Measurements from ENCODE around the gene PCSK9. TPM values are rescaled to one million over a fixed set of nuclear protein-coding genes. Genes with fewer than 3 reads are reported as not detected.

Gene PCSK9
- total and polyA plus RNA-seq, 2 of the 13 experiments (the other 11 are each of a cell fraction or from before 2014, with no cell fraction given): 33.3 to 80.5 TPM

DNA sequence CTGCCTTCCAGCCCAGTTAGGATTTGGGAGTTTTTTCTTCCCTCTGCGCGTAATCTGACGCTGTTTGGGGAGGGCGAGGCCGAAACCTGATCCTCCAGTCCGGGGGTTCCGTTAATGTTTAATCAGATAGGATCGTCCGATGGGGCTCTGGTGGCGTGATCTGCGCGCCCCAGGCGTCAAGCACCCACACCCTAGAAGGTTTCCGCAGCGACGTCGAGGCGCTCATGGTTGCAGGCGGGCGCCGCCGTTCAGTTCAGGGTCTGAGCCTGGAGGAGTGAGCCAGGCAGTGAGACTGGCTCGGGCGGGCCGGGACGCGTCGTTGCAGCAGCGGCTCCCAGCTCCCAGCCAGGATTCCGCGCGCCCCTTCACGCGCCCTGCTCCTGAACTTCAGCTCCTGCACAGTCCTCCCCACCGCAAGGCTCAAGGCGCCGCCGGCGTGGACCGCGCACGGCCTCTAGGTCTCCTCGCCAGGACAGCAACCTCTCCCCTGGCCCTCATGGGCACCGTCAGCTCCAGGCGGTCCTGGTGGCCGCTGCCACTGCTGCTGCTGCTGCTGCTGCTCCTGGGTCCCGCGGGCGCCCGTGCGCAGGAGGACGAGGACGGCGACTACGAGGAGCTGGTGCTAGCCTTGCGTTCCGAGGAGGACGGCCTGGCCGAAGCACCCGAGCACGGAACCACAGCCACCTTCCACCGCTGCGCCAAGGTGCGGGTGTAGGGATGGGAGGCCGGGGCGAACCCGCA, at the start of gene PCSK9 (continued):
- no peak for TF ChIP-seq ZNF407 (CRISPR knock-in tag; IDR thresholded peaks at IDR 0.05; ENCODE audit: not compliant biosample characterization)
- TF ChIP-seq, protein P1, sequence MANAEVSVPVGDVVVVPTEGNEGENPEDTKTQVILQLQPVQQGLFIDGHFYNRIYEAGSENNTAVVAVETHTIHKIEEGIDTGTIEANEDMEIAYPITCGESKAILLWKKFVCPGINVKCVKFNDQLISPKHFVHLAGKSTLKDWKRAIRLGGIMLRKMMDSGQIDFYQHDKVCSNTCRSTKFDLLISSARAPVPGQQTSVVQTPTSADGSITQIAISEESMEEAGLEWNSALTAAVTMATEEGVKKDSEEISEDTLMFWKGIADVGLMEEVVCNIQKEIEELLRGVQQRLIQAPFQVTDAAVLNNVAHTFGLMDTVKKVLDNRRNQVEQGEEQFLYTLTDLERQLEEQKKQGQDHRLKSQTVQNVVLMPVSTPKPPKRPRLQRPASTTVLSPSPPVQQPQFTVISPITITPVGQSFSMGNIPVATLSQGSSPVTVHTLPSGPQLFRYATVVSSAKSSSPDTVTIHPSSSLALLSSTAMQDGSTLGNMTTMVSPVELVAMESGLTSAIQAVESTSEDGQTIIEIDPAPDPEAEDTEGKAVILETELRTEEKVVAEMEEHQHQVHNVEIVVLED (CRISPR knock-in tag; IDR thresholded peaks at IDR 0.05; ENCODE audit: borderline replicate concordance): peak; percentile 89
- TF ChIP-seq SMYD3 (CRISPR knock-in tag; IDR thresholded peaks at IDR 0.05): peak; percentile 93
- TF ChIP-seq ZNF777 (CRISPR knock-in tag; IDR thresholded peaks at IDR 0.05): peak; percentile 92
- no peak for TF ChIP-seq EZH2 (conservative IDR thresholded peaks at IDR 0.05; ENCODE audit: low read depth, low read length)
- TF ChIP-seq SATB2 (CRISPR knock-in tag; IDR thresholded peaks at IDR 0.05): peak; percentile 56; the same call in 1 of the 2 replicates
- TF ChIP-seq, protein P2, sequence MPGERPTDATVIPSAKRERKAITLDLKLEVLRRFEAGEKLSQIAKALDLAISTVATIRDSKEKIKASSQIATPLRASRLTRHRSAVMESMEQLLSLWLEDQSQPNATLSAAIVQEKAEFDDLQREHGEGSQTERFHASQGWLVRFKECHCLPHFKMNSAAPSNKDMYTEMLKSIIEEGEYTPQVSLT (CRISPR knock-in tag; IDR thresholded peaks at IDR 0.05; ENCODE audit: borderline replicate concordance, low read depth): no peak
- no peak for TF ChIP-seq NBN (conservative IDR thresholded peaks at IDR 0.05)
- peak; percentile 62 for TF ChIP-seq ZFY (CRISPR knock-in tag; IDR thresholded peaks at IDR 0.05)
- no peak for TF ChIP-seq ZNF569 (CRISPR knock-in tag; IDR thresholded peaks at IDR 0.05; ENCODE audit: borderline replicate concordance)
- TF ChIP-seq STAT5B (CRISPR knock-in tag; IDR thresholded peaks at IDR 0.05): no peak
- TF ChIP-seq ZKSCAN8 (CRISPR knock-in tag; IDR thresholded peaks at IDR 0.05; ENCODE audit: borderline replicate concordance): 0 out of 2 replicates have a peak, but pooled peaks have one; percentile 31
- TF ChIP-seq ZNF501 (CRISPR knock-in tag; IDR thresholded peaks at IDR 0.05): peak; percentile 75; the same call in 1 of the 2 replicates
- TF ChIP-seq ZBTB42 (CRISPR knock-in tag; IDR thresholded peaks at IDR 0.05): peak; percentile 83
